Renal cortex interstitium (tissue), 3 donors: ENCODE measurements around the gene IL31. TPM values are rescaled to one million over a fixed set of nuclear protein-coding genes. Genes with fewer than 3 reads are reported as not detected.

Source experiments
- polyA plus RNA-seq, 3 donors: library from polyadenylated mRNA; unstranded; fragments of 120-200 nt; gene quantifications; one replicate each; pipeline ENCODE4 v1.2.1, GENCODE V29; 2013; ENCODE audit not compliant: insufficient read length in 3 of 3

IL31 gene
- polyA plus RNA-seq, 3 donors, result 0.33 TPM; not detected in 2

Other genes starting within 250 kb of the IL31 start
- 10 to 100 TPM; 37.5 to 41.7 (median 41.3) TPM for gene BCL7A, start 152.3 kb downstream of the IL31 start, polyA plus RNA-seq
- 10 to 100 TPM; 30.5 to 40.5 (median 35.0) TPM for gene MLXIP, start 95.5 kb downstream of the IL31 start, polyA plus RNA-seq
- gene LRRC43, start 8.9 kb upstream of the IL31 start, polyA plus RNA-seq, result 1 to 10 TPM; 3.6 to 7.7 (median 5.4) TPM
- 1 to 10 TPM; 4.1 to 5.2 (median 4.1) TPM for gene B3GNT4, start 29.5 kb upstream of the IL31 start, polyA plus RNA-seq
- gene DIABLO, start 51.8 kb upstream of the IL31 start, polyA plus RNA-seq, result 10 to 100 TPM; 67.7 to 84.9 (median 77.2) TPM
- 10 to 100 TPM; 16.6 to 19.1 (median 18.2) TPM for gene VPS33A, start 92.3 kb upstream of the IL31 start, polyA plus RNA-seq
- 10 to 100 TPM; 37.4 to 42.7 (median 40.0) TPM for gene CLIP1, start 248.4 kb upstream of the IL31 start, polyA plus RNA-seq